H7 (cell line): ENCODE measurements around the gene PELI2. TPM values are rescaled to one million over a fixed set of nuclear protein-coding genes. Genes with fewer than 3 reads are reported as not detected.

Experiments used
- DNase-seq: peaks from one replicate; pipeline ENCODE4 v3.0.0; 2012
- H3K27me3 ChIP-seq: 2 replicates; pipeline ENCODE4 v1.6.0; 2011; ENCODE audit warnings: mild to moderate bottlenecking, low read length; ENCODE audit not compliant: control insufficient read depth, insufficient read depth
- H3K36me3 ChIP-seq: replicated peaks from 2 replicates; pipeline ENCODE4 v1.5.1; 2011; ENCODE audit warnings: low read length; ENCODE audit not compliant: control insufficient read depth, insufficient read depth
- H3K4me3 ChIP-seq: 2 replicates; pipeline ENCODE4 v1.5.1; 2011; ENCODE audit warnings: low read depth, mild to moderate bottlenecking, control low read depth, low read length, moderate library complexity; ENCODE audit not compliant: insufficient read depth
- total RNA-seq: library from RNA; depleted of rRNA; stranded (reverse); fragments of >200 nt; shearing (Covaris generic); gene quantifications from 2 replicates; pipeline ENCODE4 v1.2.3, GENCODE V29; 2014

The PELI2 gene
- total RNA-seq, 1 experiment from 2014 or later = 10.9 TPM

- H3K27me3 ChIP-seq = no peaks in the 10 kb centered on the region
- DNase-seq = peak; percentile 49
- no peak overlapping the region for H3K4me3 ChIP-seq
- H3K36me3 ChIP-seq = no peaks in the 10 kb centered on the region
Measured at GRCh38 chr14:56339855-56340701, 221.9 kb downstream of the PELI2 start.

- H3K27me3 ChIP-seq = no peaks in the 10 kb centered on the region
Measured at GRCh38 chr14:56340932-56341331, 222.7 kb downstream of the PELI2 start.

GRCh38 chr14:56341766-56342493, 223.7 kb downstream of the PELI2 start:
- no peak overlapping the region for H3K4me3 ChIP-seq
- DNase-seq = no peak
- no peaks in the 10 kb centered on the region for H3K27me3 ChIP-seq
- H3K36me3 ChIP-seq = no peaks in the 10 kb centered on the region

More at GRCh38 chr14:56340932-56341331, 222.7 kb downstream of the PELI2 start:
- DNase-seq = no peak
- Histone ChIP-seq H3K36me3 (no peaks in the 10 kb centered on the region), H3K4me3 (no peak overlapping the region)

GRCh38 chr14:56342494-56342942, 224.3 kb downstream of the PELI2 start:
- DNase-seq = no peak
- Histone ChIP-seq H3K27me3 (no peaks in the 10 kb centered on the region), H3K36me3 (no peaks in the 10 kb centered on the region), H3K4me3 (no peak overlapping the region)

- Histone ChIP-seq H3K27me3 (no peaks in the 10 kb centered on the region), H3K4me3 (no peak overlapping the region), H3K36me3 (no peaks in the 10 kb centered on the region)
- no peak for DNase-seq
Measured at GRCh38 chr14:56349960-56350359, 231.7 kb downstream of the PELI2 start.
